Common myeloid progenitor, CD34-positive (primary cell): Measurements from ENCODE around the gene TRIM71.

Experiments
- CTCF ChIA-PET: fragments of 350-600 bp; sonication (Branson Sonifier 250); formaldehyde crosslinking; loops from one replicate; lab custom pipeline; 2021; ENCODE audit warnings: antibody characterized with exemption; lab: Charles Lee
- POLR2A ChIA-PET: fragments of 350-600 bp; sonication (Branson Sonifier 250); formaldehyde crosslinking; loops from one replicate; lab custom pipeline; 2021; ENCODE audit warnings: antibody characterized with exemption; lab: Charles Lee
- DNase-seq, 3 donors: peaks; one replicate each; pipeline versions ENCODE4 v3.0.0 to v3.0.0-alpha.2; 2013
- H3K27ac ChIP-seq, 2 experiments: 1 replicate in 1 of 2; 2 replicates in 1 of 2; pipeline ENCODE4 v1.7.0; 2013; ENCODE audit warnings: inconsistent platforms in 2 of 2, low read length in 2 of 2, mild to moderate bottlenecking in 2 of 2, low read depth in 1 of 2, moderate library complexity in 1 of 2; ENCODE audit not compliant: severe bottlenecking in 2 of 2, insufficient read depth in 1 of 2, poor library complexity in 1 of 2
- H3K27me3 ChIP-seq, 5 experiments: replicated peaks in 2 of 5; 1 replicate in 3 of 5; 2 replicates in 2 of 5; pipeline versions ENCODE4 v1.6.1 to v1.7.0; 2013; ENCODE audit warnings: low read length in 4 of 5, mild to moderate bottlenecking in 2 of 5, moderate library complexity in 2 of 5, inconsistent platforms in 1 of 5; ENCODE audit not compliant: insufficient read depth in 5 of 5, control insufficient read depth in 4 of 5
- H3K36me3 ChIP-seq, 4 experiments: 1 replicate in 2 of 4; 2 replicates in 2 of 4; pipeline versions ENCODE4 v1.6.1 to v1.7.0; 2013; ENCODE audit warnings: low read length in 3 of 4, control low read depth in 1 of 4, mild to moderate bottlenecking in 1 of 4; ENCODE audit not compliant: control insufficient read depth in 4 of 4, insufficient read depth in 4 of 4
- H3K4me1 ChIP-seq, 4 experiments: 1 replicate in 3 of 4; 2 replicates in 1 of 4; pipeline versions ENCODE4 v1.6.1 to v1.7.1; 2013; ENCODE audit warnings: low read length in 3 of 4, mild to moderate bottlenecking in 3 of 4, control low read depth in 1 of 4, inconsistent platforms in 1 of 4, moderate library complexity in 1 of 4; ENCODE audit not compliant: control insufficient read depth in 4 of 4, insufficient read depth in 4 of 4; ENCODE audit errors: control extremely low read depth in 1 of 4
- H3K4me3 ChIP-seq, 7 experiments: 1 replicate in 4 of 7; 2 replicates in 3 of 7; pipeline versions ENCODE4 v1.5.1 to v1.7.0; 2013; ENCODE audit warnings: mild to moderate bottlenecking in 7 of 7, low read length in 6 of 7, moderate library complexity in 6 of 7, inconsistent platforms in 2 of 7, low read depth in 2 of 7, control low read depth in 1 of 7; ENCODE audit not compliant: insufficient read depth in 4 of 7, control insufficient read depth in 1 of 7; ENCODE audit errors: extremely low read depth in 1 of 7
- H3K9me3 ChIP-seq, 5 experiments: 1 replicate in 4 of 5; 2 replicates in 1 of 5; pipeline versions ENCODE4 v1.6.1 to v1.7.1; 2013; ENCODE audit warnings: low read length in 4 of 5, mild to moderate bottlenecking in 2 of 5, inconsistent platforms in 1 of 5, low read depth in 1 of 5, moderate library complexity in 1 of 5; ENCODE audit not compliant: control insufficient read depth in 4 of 5, insufficient read depth in 2 of 5; ENCODE audit errors: control extremely low read depth in 1 of 5
- WGBS: methylation state at CpG from one replicate; pipeline ENCODE4 v1.1.5; 2013; ENCODE audit not compliant: insufficient coverage; 5-methylcytosine and 5-hydroxymethylcytosine counted together

TRIM71 gene

GRCh38 chr3:32837366-32837765, 19.6 kb downstream of the TRIM71 start:
- no peak overlapping the region for H3K27ac ChIP-seq
- WGBS: 96% methylated on average over 7 of the region's 11 CpGs
- no peaks in the 10 kb centered on the region for H3K36me3 ChIP-seq
- CTCF ChIA-PET: no interaction called here
- no peaks in the 10 kb centered on the region for H3K9me3 ChIP-seq
- POLR2A ChIA-PET: no interaction called here
- DNase-seq: no peak
- no peaks in the 10 kb centered on the region for H3K27me3 ChIP-seq
- no peak overlapping the region for H3K4me3 ChIP-seq
- peaks cover 2 to 36% (median 8%) of the 10 kb centered on the region in 4 experiments for H3K4me1 ChIP-seq

GRCh38 chr3:32837789-32838188, 20.0 kb downstream of the TRIM71 start:
- ChIA-PET POLR2A (no interaction called here), CTCF (interaction anchor here (1.5 kb wide), 1 partner anchor 14 kb away, joined by 4 read pairs; no protein-coding TSS in a partner anchor)
- H3K36me3 ChIP-seq: no peaks in the 10 kb centered on the region
- H3K4me3 ChIP-seq: no peak overlapping the region
- no peak overlapping the region for H3K27ac ChIP-seq
- WGBS: 100% methylated on average over 1 of the region's 5 CpGs
- H3K4me1 ChIP-seq: peaks cover 2 to 38% (median 12%) of the 10 kb centered on the region in 4 experiments
- no peaks in the 10 kb centered on the region for H3K27me3 ChIP-seq
- H3K9me3 ChIP-seq: no peaks in the 10 kb centered on the region
- no peak for DNase-seq

GRCh38 chr3:32839714-32840085, 21.9 kb downstream of the TRIM71 start:
- Histone ChIP-seq H3K4me3 (no peak overlapping the region), H3K27me3 (no peaks in the 10 kb centered on the region), H3K4me1 (peaks cover 4 to 47% (median 18%) of the 10 kb centered on the region in 4 experiments), H3K36me3 (no peaks in the 10 kb centered on the region), H3K27ac (no peak overlapping the region), H3K9me3 (no peaks in the 10 kb centered on the region)
- CTCF ChIA-PET: no interaction called here
- POLR2A ChIA-PET: no interaction called here
- WGBS: 100% methylated on average over 3 of the region's 4 CpGs
- no peak for DNase-seq

GRCh38 chr3:32840086-32840841, 22.5 kb downstream of the TRIM71 start:
- DNase-seq: no peak
- Histone ChIP-seq H3K36me3 (no peaks in the 10 kb centered on the region), H3K4me1 (peaks cover 4 to 52% (median 18%) of the 10 kb centered on the region in 4 experiments), H3K27me3 (no peaks in the 10 kb centered on the region), H3K27ac (no peak overlapping the region), H3K4me3 (no peak overlapping the region), H3K9me3 (no peaks in the 10 kb centered on the region)
- WGBS: 97% methylated on average over 4 of the region's 5 CpGs
- ChIA-PET CTCF (no interaction called here), POLR2A (no interaction called here)

GRCh38 chr3:32841341-32841740, 23.5 kb downstream of the TRIM71 start:
- WGBS: 70% methylated on average over 6 of the region's 12 CpGs
- ChIA-PET POLR2A (no interaction called here), CTCF (interaction anchor here (1.5 to 1.7 kb wide), 2 partner anchors 10 to 11 kb away, joined by 3 to 4 read pairs; no protein-coding TSS in a partner anchor)

GRCh38 chr3:32841867-32842470, 24.2 kb downstream of the TRIM71 start:
- Histone ChIP-seq H3K4me1 (peaks cover 4 to 50% (median 18%) of the 10 kb centered on the region in 4 experiments), H3K4me3 (peak overlapping the region in 1 of 7 experiments; percentile 45), H3K27me3 (no peaks in the 10 kb centered on the region), H3K27ac (no peak overlapping the region), H3K9me3 (no peaks in the 10 kb centered on the region), H3K36me3 (no peaks in the 10 kb centered on the region)
- ChIA-PET CTCF (interaction anchor here (1.5 to 1.8 kb wide), 3 partner anchors 9 to 12 kb away, joined by 3 to 5 read pairs (median 4); no protein-coding TSS in a partner anchor), POLR2A (no interaction called here)
- no peak for DNase-seq
- no CpG with 5 or more reads among the region's 5 CpGs for WGBS

More at GRCh38 chr3:32841341-32841740, 23.5 kb downstream of the TRIM71 start:
- no peak for DNase-seq
- Histone ChIP-seq H3K27ac (no peak overlapping the region), H3K27me3 (no peaks in the 10 kb centered on the region), H3K9me3 (no peaks in the 10 kb centered on the region), H3K4me1 (peaks cover 4 to 53% (median 18%) of the 10 kb centered on the region in 4 experiments), H3K4me3 (no peak overlapping the region), H3K36me3 (no peaks in the 10 kb centered on the region)

- ChIA-PET CTCF (interaction anchor here (1.4 to 1.8 kb wide), 4 partner anchors 9 to 22 kb away, joined by 3 to 5 read pairs (median 4); no protein-coding TSS in a partner anchor), POLR2A (interaction anchor here (1.1 kb wide), 1 partner anchor 22 kb away, joined by 3 read pairs; no protein-coding TSS in a partner anchor)
- H3K27ac ChIP-seq: no peak overlapping the region
- peak overlapping the region in 2 of 7 experiments; percentile 27 to 38 for H3K4me3 ChIP-seq
- no peaks in the 10 kb centered on the region for H3K36me3 ChIP-seq
- H3K27me3 ChIP-seq: no peaks in the 10 kb centered on the region
- DNase-seq: peak in 2 of 3 donors; percentile 46 to 66
- H3K9me3 ChIP-seq: no peaks in the 10 kb centered on the region
- H3K4me1 ChIP-seq: peaks cover 4 to 53% (median 18%) of the 10 kb centered on the region in 4 experiments
- WGBS: 25% methylated on average over 3 of the region's 3 CpGs
Observed at GRCh38 chr3:32842531-32842931, 24.7 kb downstream of the TRIM71 start.
